ENCODE measurements around the gene LUZP1. TPM values are rescaled to one million over a fixed set of nuclear protein-coding genes. Genes with fewer than 3 reads are reported as not detected.

LUZP1 gene
- polyA plus RNA-seq, 1 of the 3 experiments (the other 2 are of a cell fraction), result 8.9 TPM

GRCh38 chr1:23185381-23185780, 16.7 kb upstream of the LUZP1 start:
- POLR2A ChIA-PET, result interaction anchor here (1.1 to 1.3 kb wide), 2 partner anchors 88 to 166 kb away, joined by 3 read pairs; partner anchors contain the start of gene KDM1A
- Histone ChIP-seq H3K36me3 (replicated peaks in 1 of 2; ENCODE audit: control insufficient read depth in 1 of 2, insufficient read depth in 2 of 2, low read length in 1 of 2) (no peaks in the 10 kb centered on the region), H3K9ac (no peak overlapping the region), H3K9me2 (no peaks in the 10 kb centered on the region), H2AFZ (ENCODE audit: low read depth) (0 out of 2 replicates have a peak overlapping the region, but pooled peaks have one; percentile 7), H3K9me3 (no peaks in the 10 kb centered on the region), H3K4me2 (no peak overlapping the region), H3K4me1 (ENCODE audit: control insufficient read depth in 1 of 2, insufficient read depth in 2 of 2, low read depth in 1 of 2, low read length in 1 of 2) (peaks cover 0 to 7% of the 10 kb centered on the region in 2 experiments; a peak in 3 of 4 replicates), H3K27me3 (ENCODE audit: insufficient read depth) (no peaks in the 10 kb centered on the region), H4K20me1 (ENCODE audit: insufficient read depth) (no peaks in the 10 kb centered on the region), H3K27ac (ENCODE audit: low read depth in 2 of 2, low read length in 1 of 2) (no peak overlapping the region), H3K79me2 (ENCODE audit: insufficient read depth) (no peaks in the 10 kb centered on the region), H3F3A (replicated peaks; ENCODE audit: insufficient read depth) (no peaks in the 10 kb centered on the region), H3K4me3 (ENCODE audit: low read depth in 2 of 2, low read length in 1 of 2) (no peak overlapping the region)
- 45% methylated on average over 4 of the region's 4 CpGs for WGBS (ENCODE audit: low lambda C conversion rate)
- no peak for TF ChIP-seq TCF12 (IDR thresholded peaks at IDR 0.05)
- no peak for TF ChIP-seq TAF1 (IDR thresholded peaks at IDR 0.05; ENCODE audit: borderline replicate concordance, low read depth, low read length)
- TF ChIP-seq NFIC (IDR thresholded peaks at IDR 0.05; ENCODE audit: borderline replicate concordance), result no peak
- TF ChIP-seq RXRA (IDR thresholded peaks at IDR 0.05; ENCODE audit: borderline replicate concordance, low read depth), result no peak
- no peak for TF ChIP-seq USF2 (IDR thresholded peaks at IDR 0.05; ENCODE audit: borderline replicate concordance, low read depth, low read length)
- no peak for TF ChIP-seq MEF2A (IDR thresholded peaks at IDR 0.05; ENCODE audit: borderline replicate concordance, low read depth)
- CTCF ChIA-PET, result interaction anchor here (0.6 to 7.5 kb wide), 79 partner anchors 8 to 481 kb away, joined by 3 to 419 read pairs (median 6); partner anchors contain the start of genes HTR1D, KDM1A, LACTBL1 and LUZP1
- DNase-seq, result no peak

- Histone ChIP-seq H3K9ac (no peak overlapping the region), H2AFZ (ENCODE audit: low read depth) (no peak overlapping the region; the same call in 1 of the 2 replicates), H3K9me2 (no peaks in the 10 kb centered on the region), H3K4me3 (ENCODE audit: low read depth in 2 of 2, low read length in 1 of 2) (peak overlapping the region; percentile 15 to 51; a peak in 3 of 4 replicates), H4K20me1 (ENCODE audit: insufficient read depth) (no peaks in the 10 kb centered on the region), H3K36me3 (replicated peaks in 1 of 2; ENCODE audit: control insufficient read depth in 1 of 2, insufficient read depth in 2 of 2, low read length in 1 of 2) (no peaks in the 10 kb centered on the region), H3K79me2 (ENCODE audit: insufficient read depth) (no peaks in the 10 kb centered on the region), H3K9me3 (no peaks in the 10 kb centered on the region), H3K27ac (ENCODE audit: low read depth in 2 of 2, low read length in 1 of 2) (no peak overlapping the region), H3K27me3 (ENCODE audit: insufficient read depth) (no peaks in the 10 kb centered on the region), H3K4me1 (ENCODE audit: control insufficient read depth in 1 of 2, insufficient read depth in 2 of 2, low read depth in 1 of 2, low read length in 1 of 2) (peaks cover 0 to 7% of the 10 kb centered on the region in 2 experiments; a peak in 3 of 4 replicates), H3K4me2 (peak overlapping the region; percentile 63), H3F3A (replicated peaks; ENCODE audit: insufficient read depth) (no peaks in the 10 kb centered on the region)
- TF ChIP-seq CTCF (IDR thresholded peaks at IDR 0.05) (peak; percentile 90), SMC3 (IDR thresholded peaks at IDR 0.05; ENCODE audit: low read depth, low read length) (peak; percentile 93), RCOR1 (IDR thresholded peaks at IDR 0.05; ENCODE audit: low read length) (no peak), RAD21 (IDR thresholded peaks at IDR 0.05; ENCODE audit: low read length) (peak; percentile 89)
- WGBS (ENCODE audit: low lambda C conversion rate), result 32% methylated on average over 7 of the region's 10 CpGs
- CTCF ChIA-PET, result interaction anchor here (0.6 to 7.5 kb wide), 84 partner anchors 9 to 486 kb away, joined by 3 to 419 read pairs (median 6); partner anchors contain the start of genes HTR1D, KDM1A, LACTBL1 and LUZP1
- POLR2A ChIA-PET, result interaction anchor here (1.1 to 1.3 kb wide), 2 partner anchors 87 to 165 kb away, joined by 3 read pairs; partner anchors contain the start of gene KDM1A
- DNase-seq, result peak; percentile 64
Measured at GRCh38 chr1:23184212-23184934, 15.7 kb upstream of the LUZP1 start.
